Nucleus accumbens (tissue), 56 donors: Measurements from ENCODE around the gene PGAP2.

Experiments
- DNase-seq, 56 donors: peaks; one replicate each; lab custom pipeline; 2025; lab: John Stamatoyannopoulos, UW

PGAP2 gene

GRCh38 chr11:3830088-3830487 lies 21.7 kb downstream of the PGAP2 start:
- DNase-seq = no peak

DNA sequence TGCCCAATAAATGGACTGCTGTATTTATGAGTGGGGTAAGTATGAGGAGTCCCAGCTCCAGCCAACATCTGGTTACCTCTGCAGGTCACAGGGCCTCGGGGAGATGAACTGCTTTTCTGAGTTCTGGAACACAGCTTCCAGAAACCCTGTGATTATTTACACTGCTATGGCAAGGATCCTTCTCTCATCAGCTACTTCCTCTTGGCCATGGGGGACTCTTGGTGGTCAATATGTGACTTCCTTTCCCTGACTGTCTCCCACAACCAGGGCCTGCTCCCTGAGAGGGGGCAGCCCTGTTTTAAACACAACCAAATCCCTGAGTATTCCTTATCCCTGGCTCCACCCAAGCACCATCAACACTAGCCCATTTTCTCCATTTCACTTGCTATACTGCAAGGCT lies 22.4 kb downstream of the PGAP2 start:
- DNase-seq = no peak

DNA sequence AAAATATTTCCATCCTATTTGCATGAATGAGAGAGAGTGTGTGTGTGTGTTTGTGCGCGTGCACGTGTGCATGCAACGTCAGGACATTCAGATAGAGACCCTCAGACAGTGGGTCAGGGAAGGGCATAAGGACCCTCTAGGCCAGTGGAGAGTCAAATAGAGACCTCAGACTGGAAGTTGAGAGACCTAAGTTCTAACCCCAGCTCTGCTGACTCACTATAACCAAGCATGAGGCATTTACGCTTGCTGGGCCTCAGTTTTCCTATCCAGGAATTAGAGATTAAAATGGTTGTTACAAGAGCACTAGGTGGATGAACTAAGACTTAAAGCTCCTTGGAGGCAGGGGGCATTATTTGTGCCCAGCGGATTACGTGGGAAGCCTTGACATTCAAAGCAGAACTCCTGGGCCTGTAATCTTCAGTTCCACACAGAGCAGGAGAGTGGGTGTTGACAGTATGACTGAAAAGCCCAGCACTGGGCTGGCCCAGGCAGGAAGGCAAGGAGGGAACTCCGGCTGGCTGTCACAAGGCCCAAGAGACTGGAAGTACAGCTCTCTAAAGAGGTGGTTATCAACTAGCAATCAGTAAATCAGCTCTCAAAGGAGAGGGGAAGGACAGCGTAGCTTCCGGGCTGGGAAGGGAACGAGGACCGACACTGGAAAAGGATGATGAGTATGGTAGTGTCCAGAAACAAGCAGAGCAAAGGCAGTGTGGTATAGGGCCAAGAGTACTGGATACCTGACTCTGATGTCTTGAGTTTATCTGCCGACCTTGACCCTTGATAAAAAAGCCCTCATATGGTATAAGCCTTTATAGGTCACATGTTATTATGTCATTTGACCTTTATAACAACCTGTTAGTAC lies 23.2 kb downstream of the PGAP2 start:
- DNase-seq = peak in 4 of 56 donors; percentile 8 to 19 (median 12)

- no peak for DNase-seq
Observed at GRCh38 chr11:3832816-3833215, 24.5 kb downstream of the PGAP2 start.

DNA sequence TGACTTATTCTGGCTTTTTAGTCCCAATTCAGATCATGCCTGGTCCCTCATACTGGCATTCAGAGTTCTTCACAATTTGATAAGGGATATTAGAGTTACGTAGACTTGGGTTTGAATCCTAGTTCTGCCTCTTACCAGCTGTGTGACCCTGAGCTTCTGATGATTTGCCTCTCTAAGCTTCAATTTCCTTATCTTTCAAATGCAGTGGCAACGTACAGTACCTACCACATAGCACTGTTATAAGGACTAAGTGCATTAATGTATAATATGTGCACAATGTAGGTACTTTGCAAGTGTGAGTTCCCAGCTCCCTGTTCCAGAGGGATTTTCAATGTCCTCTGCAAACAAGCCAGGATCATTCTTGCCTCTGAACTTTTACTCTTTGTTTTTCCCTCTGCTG lies 25.1 kb downstream of the PGAP2 start:
- DNase-seq = no peak

- DNase-seq = peak in 1 of 56 donors; percentile 21
Observed at GRCh38 chr11:3834349-3834663, 25.9 kb downstream of the PGAP2 start.

- peak in 8 of 56 donors; percentile 7 to 41 (median 24) for DNase-seq
Observed at GRCh38 chr11:3834664-3835461, 26.5 kb downstream of the PGAP2 start.

- peak in 20 of 56 donors; percentile 19 to 64 (median 34) for DNase-seq
Observed at GRCh38 chr11:3835751-3836150, 27.4 kb downstream of the PGAP2 start.

DNA sequence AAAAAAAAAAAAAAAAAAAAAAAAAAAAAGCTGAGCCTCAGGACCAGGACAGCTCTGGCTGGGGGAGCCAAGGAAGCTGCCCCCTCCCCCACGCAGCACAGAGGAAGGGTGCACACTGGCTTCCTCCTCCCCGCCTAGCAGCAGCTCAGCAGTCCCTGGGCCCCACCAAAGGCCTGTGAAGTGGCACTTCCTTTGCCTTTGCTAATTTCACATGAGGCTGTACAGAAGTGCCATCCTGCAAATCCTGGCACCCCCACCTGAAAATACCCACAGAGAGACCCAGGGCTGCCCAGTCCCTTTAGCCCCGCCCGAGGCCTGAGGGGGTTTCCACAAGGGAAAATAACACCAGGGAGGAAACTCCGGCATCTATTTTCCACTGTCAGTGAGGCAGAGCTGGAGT lies 28.5 kb downstream of the PGAP2 start:
- DNase-seq = peak in 3 of 56 donors; percentile 15 to 28 (median 20)

- DNase-seq = peak in 16 of 56 donors; percentile 10 to 54 (median 38)
Observed at GRCh38 chr11:3837793-3838192, 29.4 kb downstream of the PGAP2 start.

- DNase-seq = no peak
Observed at GRCh38 chr11:3838504-3838903, 30.1 kb downstream of the PGAP2 start.

DNA sequence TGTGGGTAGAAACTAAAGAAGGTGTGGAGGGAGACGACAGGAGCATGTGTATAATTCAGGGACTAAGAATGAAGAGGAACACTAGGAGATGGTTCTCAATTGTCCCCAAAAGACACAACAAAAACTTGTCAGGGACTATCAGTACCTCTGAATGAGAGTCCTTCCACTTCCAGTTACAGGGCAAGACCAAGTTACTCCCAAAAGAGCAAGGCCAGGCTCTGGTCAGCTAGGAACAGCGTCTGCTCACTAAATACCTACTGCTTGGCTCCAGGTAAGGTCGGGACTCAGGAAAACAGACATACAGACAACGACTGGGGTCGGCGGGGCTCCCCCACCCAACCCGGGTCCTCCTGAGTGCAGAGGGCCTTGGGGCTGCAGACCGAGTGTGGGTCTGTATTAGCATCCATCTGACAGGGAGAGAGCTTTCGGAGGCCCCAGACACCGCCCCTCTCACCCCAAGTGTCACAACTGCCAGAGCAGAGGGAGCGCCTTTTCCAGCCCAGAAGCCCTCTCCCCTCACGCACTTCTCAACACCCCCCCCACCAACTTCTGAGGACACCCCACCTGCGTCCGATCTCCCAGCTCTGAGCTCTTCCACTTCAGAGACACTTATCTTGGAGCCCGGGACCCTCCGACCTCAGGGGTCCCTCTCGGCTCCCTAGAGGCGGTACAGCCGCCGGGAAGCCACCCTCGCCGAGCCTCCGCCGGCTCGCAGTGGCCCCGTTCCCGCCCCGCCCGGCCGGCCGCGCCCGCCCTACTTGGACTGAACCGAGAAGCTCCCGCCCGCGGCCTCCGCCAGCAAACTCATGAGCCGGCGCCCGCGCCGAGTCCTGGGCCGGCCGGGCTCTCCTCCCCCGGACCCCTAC lies 31.9 kb downstream of the PGAP2 start:
- peak in 4 of 56 donors; percentile 35 to 83 (median 68) for DNase-seq

- DNase-seq = peak in 49 of 56 donors; percentile 50 to 94 (median 78)
Observed at GRCh38 chr11:3840870-3841425, 32.6 kb downstream of the PGAP2 start, which contains the start of gene RHOG. Gene RHOG (minus strand): TSS chr11:3840959. CDS start chr11:3828138, 12,821 bp downstream.

DNA sequence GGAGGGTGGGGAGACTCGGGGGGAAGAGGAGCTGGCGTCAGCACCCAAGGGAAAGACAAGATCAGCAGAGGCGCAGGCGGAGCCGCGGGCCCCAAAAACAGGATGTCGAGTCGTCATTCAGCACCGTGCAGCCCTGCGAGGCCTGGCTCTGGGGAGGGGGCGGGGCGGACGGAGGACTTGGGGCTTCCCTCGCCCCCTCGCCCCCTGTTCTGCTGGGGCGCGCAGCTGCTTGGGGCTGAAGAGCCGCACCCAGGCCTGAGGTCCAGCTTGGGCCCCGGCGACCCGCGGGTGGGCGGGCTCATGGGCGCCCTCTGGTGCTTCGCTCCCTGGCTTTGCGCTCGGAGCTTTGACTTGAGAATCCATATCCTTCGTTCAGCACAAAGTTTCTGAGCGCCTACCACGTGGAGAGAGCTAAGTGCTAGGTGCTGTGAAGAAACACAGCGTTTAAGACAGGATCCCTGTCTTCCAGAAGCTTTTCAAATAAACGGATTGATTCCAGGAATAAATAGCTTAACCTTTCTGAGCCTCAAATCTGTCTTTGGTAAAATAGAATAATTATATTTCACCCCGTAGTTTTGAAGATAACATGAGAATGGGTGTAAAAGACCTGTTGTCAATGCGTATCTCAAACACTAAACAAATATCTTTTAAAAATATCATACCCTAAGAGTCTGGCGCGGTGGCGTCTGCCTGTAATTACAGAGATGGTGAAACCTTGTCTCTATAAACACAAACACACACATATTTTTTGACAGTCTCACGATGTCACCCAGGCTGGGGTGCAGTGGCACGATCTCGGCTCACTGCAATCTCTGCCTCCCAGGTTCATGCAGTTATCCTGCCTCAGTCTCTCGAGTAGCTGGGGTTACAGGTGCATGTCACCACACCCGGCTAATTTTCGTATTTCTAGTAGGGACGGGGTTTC lies 33.3 kb downstream of the PGAP2 start:
- DNase-seq = peak in 51 of 56 donors; percentile 55 to 94 (median 81)

GRCh38 chr11:3843326-3843725 lies 35.0 kb downstream of the PGAP2 start:
- DNase-seq = no peak

GRCh38 chr11:3845246-3845645 lies 36.9 kb downstream of the PGAP2 start:
- no peak for DNase-seq

- DNase-seq = no peak
Observed at GRCh38 chr11:3845670-3846069, 37.3 kb downstream of the PGAP2 start.

DNA sequence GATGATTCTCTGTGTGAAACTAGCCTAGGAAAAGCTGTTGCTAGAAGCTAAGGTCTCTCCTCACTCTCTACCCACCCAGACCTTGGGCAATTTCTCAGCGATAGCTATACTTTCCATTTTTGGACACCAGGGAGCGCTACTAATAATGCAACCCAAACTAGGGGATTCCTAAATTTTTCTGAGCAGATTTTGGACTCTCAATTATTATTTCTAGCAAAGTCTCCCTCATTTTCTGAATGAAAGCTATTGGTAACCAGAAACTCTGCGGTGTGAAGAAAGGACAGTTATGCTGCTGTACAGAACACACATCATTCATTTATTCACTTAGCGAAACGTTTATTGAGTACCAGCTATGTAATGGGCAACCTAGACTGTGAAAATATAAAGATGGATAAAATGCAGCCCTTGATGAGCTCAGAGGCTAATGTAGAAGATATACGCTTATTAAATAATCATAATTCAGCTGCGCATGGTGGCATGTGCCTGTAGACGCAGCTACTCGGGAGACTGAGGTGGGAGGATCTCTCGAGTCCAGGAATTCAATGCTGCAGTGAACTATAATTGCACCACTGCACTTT lies 41.0 kb downstream of the PGAP2 start:
- DNase-seq = peak in 2 of 56 donors; percentile 28 to 40

GRCh38 chr11:3853545-3853842 lies 45.1 kb downstream of the PGAP2 start:
- no peak for DNase-seq
